Neuronal stem cell (in vitro differentiated cells): ENCODE measurements around the gene FAXC.

Experiments used
- DNase-seq: peaks from one replicate; pipeline ENCODE4 v3.0.0-alpha.2; 2013; ENCODE audit warnings: low spot score
- H2AFZ ChIP-seq: one replicate; pipeline ENCODE4 v1.6.1; 2013; ENCODE audit warnings: mild to moderate bottlenecking, low read length, inconsistent platforms
- H2AK5ac ChIP-seq: 2 replicates; pipeline ENCODE4 v1.6.1; 2013; ENCODE audit warnings: low read depth, mild to moderate bottlenecking, inconsistent platforms, low read length, moderate library complexity, mixed read lengths
- H2BK120ac ChIP-seq: 2 replicates; pipeline ENCODE4 v1.6.1; 2013; ENCODE audit warnings: low read depth, mild to moderate bottlenecking, inconsistent platforms, low read length, moderate library complexity, mixed read lengths
- H2BK12ac ChIP-seq: one replicate; pipeline ENCODE4 v1.6.1; 2013; ENCODE audit warnings: low read length, inconsistent platforms
- H2BK15ac ChIP-seq: 2 replicates; pipeline ENCODE4 v1.6.1; 2013; ENCODE audit warnings: mild to moderate bottlenecking, low read length, inconsistent platforms, mixed read lengths
- H2BK5ac ChIP-seq: one replicate; pipeline ENCODE4 v1.6.1; 2013; ENCODE audit warnings: inconsistent platforms, mild to moderate bottlenecking, low read length, moderate library complexity
- H3K14ac ChIP-seq: one replicate; pipeline ENCODE4 v1.6.1; 2013; ENCODE audit warnings: low read length, inconsistent platforms
- H3K18ac ChIP-seq: 2 replicates; pipeline ENCODE4 v1.6.1; 2013; ENCODE audit warnings: low read length, inconsistent platforms
- H3K23ac ChIP-seq: 2 replicates; pipeline ENCODE4 v1.6.1; 2013; ENCODE audit warnings: low read depth, mild to moderate bottlenecking, mixed read lengths, low read length, inconsistent platforms; ENCODE audit not compliant: poor library complexity
- H3K27ac ChIP-seq: replicated peaks from 3 replicates; pipeline ENCODE4 v1.5.1; 2013; ENCODE audit warnings: low read length, inconsistent platforms
- H3K27me3 ChIP-seq, 3 experiments: 2 replicates each; pipeline ENCODE4 v1.6.1; 2013; ENCODE audit warnings: low read length in 3 of 3, mild to moderate bottlenecking in 2 of 3, inconsistent platforms in 1 of 3, low read depth in 1 of 3, mixed read lengths in 1 of 3, moderate library complexity in 1 of 3; ENCODE audit not compliant: control insufficient read depth in 3 of 3, insufficient read depth in 3 of 3
- H3K36me3 ChIP-seq, 2 donors: replicated peaks in 1 of 2; 2 replicates each; pipeline ENCODE4 v1.6.1; 2013; ENCODE audit warnings: low read length in 2 of 2; ENCODE audit not compliant: control insufficient read depth in 2 of 2, insufficient read depth in 2 of 2
- H3K4ac ChIP-seq: 2 replicates; pipeline ENCODE4 v1.6.1; 2013; ENCODE audit warnings: inconsistent platforms, mild to moderate bottlenecking, low read length, moderate library complexity
- H3K4me1 ChIP-seq, 2 donors: 1 replicate in 1 of 2; 2 replicates in 1 of 2; pipeline ENCODE4 v1.6.1; 2013; ENCODE audit warnings: low read length in 2 of 2, low read depth in 1 of 2; ENCODE audit not compliant: control insufficient read depth in 2 of 2, insufficient read depth in 1 of 2
- H3K4me2 ChIP-seq: one replicate; pipeline ENCODE4 v1.6.1; 2013; ENCODE audit warnings: mild to moderate bottlenecking, low read length, inconsistent platforms; ENCODE audit not compliant: insufficient read depth, poor library complexity, severe bottlenecking
- H3K4me3 ChIP-seq, 2 donors: 2 replicates each; pipeline ENCODE4 v1.5.1; 2013; ENCODE audit warnings: low read length in 2 of 2, mild to moderate bottlenecking in 2 of 2, inconsistent platforms in 1 of 2, moderate library complexity in 1 of 2
- H3K79me1 ChIP-seq: one replicate; pipeline ENCODE4 v1.6.1; 2013; ENCODE audit warnings: low read depth, mild to moderate bottlenecking, inconsistent platforms, low read length, moderate library complexity
- H3K9ac ChIP-seq: one replicate; pipeline ENCODE4 v1.6.1; 2013; ENCODE audit warnings: mild to moderate bottlenecking, low read depth, low read length, inconsistent platforms; ENCODE audit not compliant: poor library complexity
- H3K9me3 ChIP-seq, 2 donors: replicated peaks in 1 of 2; 2 replicates each; pipeline versions ENCODE3 to v1.6.1; 2013; ENCODE audit warnings: low read length in 2 of 2, mild to moderate bottlenecking in 2 of 2, inconsistent platforms in 1 of 2, low read depth in 1 of 2, mixed read lengths in 1 of 2, moderate library complexity in 1 of 2; ENCODE audit not compliant: control insufficient read depth in 2 of 2, insufficient read depth in 1 of 2
- H4K8ac ChIP-seq: one replicate; pipeline ENCODE4 v1.6.1; 2013; ENCODE audit warnings: low read depth, mild to moderate bottlenecking, inconsistent platforms, low read length, moderate library complexity
- H4K91ac ChIP-seq: one replicate; pipeline ENCODE4 v1.6.1; 2013; ENCODE audit warnings: low read length, low read depth, mild to moderate bottlenecking, inconsistent platforms; ENCODE audit not compliant: poor library complexity
- WGBS, 2 donors: extraction: QIAGEN DNeasy Blood & Tissue Kit; methylation state at CpG; one replicate each; pipeline ENCODE4 v1.1.7; 2013; ENCODE audit warnings: missing lambda C conversion rate in 2 of 2, mixed read lengths in 1 of 2; ENCODE audit not compliant: insufficient read length in 2 of 2, insufficient replicate concordance in 1 of 2; ENCODE audit errors: extremely low coverage in 2 of 2; 5-methylcytosine and 5-hydroxymethylcytosine counted together

The FAXC gene

GRCh38 chr6:99310553-99310952 lies 38.9 kb downstream of the FAXC start:
- Histone ChIP-seq H3K4ac (no peak overlapping the region), H4K8ac (no peak overlapping the region), H3K23ac (no peak overlapping the region), H3K18ac (no peak overlapping the region), H2BK15ac (no peak overlapping the region), H3K27ac (no peak overlapping the region), H2BK120ac (no peak overlapping the region), H2BK5ac (no peak overlapping the region), H2AK5ac (no peak overlapping the region), H3K14ac (no peak overlapping the region), H3K4me1 (peaks cover 3 to 4% of the 10 kb centered on the region in 2 donors), H3K27me3 (no peaks in the 10 kb centered on the region), H3K36me3 (peaks cover 2 to 23% of the 10 kb centered on the region in 2 donors), H4K91ac (no peak overlapping the region), H3K79me1 (no peaks in the 10 kb centered on the region), H3K9me3 (no peaks in the 10 kb centered on the region), H2AFZ (no peak overlapping the region), H3K9ac (no peak overlapping the region), H3K4me2 (no peak overlapping the region), H2BK12ac (no peak overlapping the region), H3K4me3 (no peak overlapping the region)
- WGBS, 2 donors = no CpG with 5 or more reads among the region's 1 CpG
- DNase-seq = no peak

- Histone ChIP-seq H2BK5ac (no peak overlapping the region), H3K79me1 (no peaks in the 10 kb centered on the region), H3K36me3 (peaks cover 5 to 23% of the 10 kb centered on the region in 2 donors), H3K4me2 (no peak overlapping the region), H2BK12ac (no peak overlapping the region), H3K9me3 (no peaks in the 10 kb centered on the region), H3K27ac (no peak overlapping the region), H3K4ac (no peak overlapping the region), H3K4me1 (peaks cover 3 to 4% of the 10 kb centered on the region in 2 donors), H2AK5ac (no peak overlapping the region), H4K8ac (no peak overlapping the region), H3K27me3 (no peaks in the 10 kb centered on the region), H2BK120ac (no peak overlapping the region), H2AFZ (no peak overlapping the region), H4K91ac (no peak overlapping the region), H3K23ac (no peak overlapping the region), H3K9ac (no peak overlapping the region), H3K18ac (no peak overlapping the region), H3K14ac (no peak overlapping the region), H2BK15ac (no peak overlapping the region), H3K4me3 (no peak overlapping the region)
- no peak for DNase-seq
- no CpG with 5 or more reads among the region's 4 CpGs for WGBS, 2 donors
Observed at GRCh38 chr6:99309557-99309956, 39.9 kb downstream of the FAXC start.

GRCh38 chr6:99308788-99309187 lies 40.7 kb downstream of the FAXC start:
- Histone ChIP-seq H3K4ac (no peak overlapping the region), H3K79me1 (no peaks in the 10 kb centered on the region), H3K4me2 (no peak overlapping the region), H3K9me3 (no peaks in the 10 kb centered on the region), H2BK12ac (no peak overlapping the region), H4K8ac (no peak overlapping the region), H3K4me1 (peaks cover 3 to 4% of the 10 kb centered on the region in 2 donors), H2BK120ac (no peak overlapping the region), H2BK15ac (no peak overlapping the region), H3K9ac (no peak overlapping the region), H4K91ac (no peak overlapping the region), H3K14ac (no peak overlapping the region), H3K4me3 (no peak overlapping the region), H3K27ac (no peak overlapping the region), H2AFZ (no peak overlapping the region), H2AK5ac (no peak overlapping the region), H3K27me3 (no peaks in the 10 kb centered on the region), H2BK5ac (no peak overlapping the region), H3K23ac (no peak overlapping the region), H3K18ac (no peak overlapping the region), H3K36me3 (peaks cover 5 to 23% of the 10 kb centered on the region in 2 donors)
- no peak for DNase-seq
- WGBS, 2 donors = 100% methylated on average over 1 of the region's 3 CpGs; no CpG with 5 or more reads in 1 of the 2 donors

GRCh38 chr6:99307295-99307907 lies 42.1 kb downstream of the FAXC start:
- peaks cover 5 to 23% of the 10 kb centered on the region in 2 donors for H3K36me3 ChIP-seq

More at GRCh38 chr6:99307295-99307907, 42.1 kb downstream of the FAXC start:
- no peak overlapping the region for H3K14ac ChIP-seq
- no peak overlapping the region for H3K4me2 ChIP-seq
- H2AFZ ChIP-seq = no peak overlapping the region
- no peak overlapping the region for H2AK5ac ChIP-seq
- H2BK120ac ChIP-seq = no peak overlapping the region
- H3K18ac ChIP-seq = peak overlapping the region; percentile 8
- no peak overlapping the region for H3K4ac ChIP-seq
- no peaks in the 10 kb centered on the region for H3K9me3 ChIP-seq
- H3K79me1 ChIP-seq = no peaks in the 10 kb centered on the region
- no peak overlapping the region for H4K8ac ChIP-seq
- H3K4me1 ChIP-seq = peaks cover 3 to 4% of the 10 kb centered on the region in 2 donors
- no peak overlapping the region for H3K23ac ChIP-seq
- no peak overlapping the region for H3K4me3 ChIP-seq
- H3K27me3 ChIP-seq = no peaks in the 10 kb centered on the region
- no peak overlapping the region for H3K9ac ChIP-seq
- no peak overlapping the region for H4K91ac ChIP-seq
- H2BK15ac ChIP-seq = no peak overlapping the region
- no peak overlapping the region for H2BK5ac ChIP-seq
- no CpG with 5 or more reads among the region's 11 CpGs for WGBS, 2 donors
- DNase-seq = no peak
- H3K27ac ChIP-seq = no peak overlapping the region
- H2BK12ac ChIP-seq = no peak overlapping the region
